ENCODE data around the gene DEPDC7. TPM values are rescaled to one million over a fixed set of nuclear protein-coding genes. Genes with fewer than 3 reads are reported as not detected.
"Not testable (repeated sequence)": the region's sequence is repeated elsewhere in the genome, so short reads cannot be mapped to it uniquely, and the experiment has no call there.

Gene DEPDC7
- 3.7 and 6.6 TPM in 2 replicates for total RNA-seq (ENCODE audit: low replicate concordance)
- long read RNA-seq, transcript DEPDC7-201 (9 exons, 1,755 nt): major isoform, 43 of 49 reads
- long read RNA-seq, partial matches to known transcripts: 1 of 49 reads
- long read RNA-seq, other reads (novel, unspliced or antisense): 5 of 49 reads

DNA sequence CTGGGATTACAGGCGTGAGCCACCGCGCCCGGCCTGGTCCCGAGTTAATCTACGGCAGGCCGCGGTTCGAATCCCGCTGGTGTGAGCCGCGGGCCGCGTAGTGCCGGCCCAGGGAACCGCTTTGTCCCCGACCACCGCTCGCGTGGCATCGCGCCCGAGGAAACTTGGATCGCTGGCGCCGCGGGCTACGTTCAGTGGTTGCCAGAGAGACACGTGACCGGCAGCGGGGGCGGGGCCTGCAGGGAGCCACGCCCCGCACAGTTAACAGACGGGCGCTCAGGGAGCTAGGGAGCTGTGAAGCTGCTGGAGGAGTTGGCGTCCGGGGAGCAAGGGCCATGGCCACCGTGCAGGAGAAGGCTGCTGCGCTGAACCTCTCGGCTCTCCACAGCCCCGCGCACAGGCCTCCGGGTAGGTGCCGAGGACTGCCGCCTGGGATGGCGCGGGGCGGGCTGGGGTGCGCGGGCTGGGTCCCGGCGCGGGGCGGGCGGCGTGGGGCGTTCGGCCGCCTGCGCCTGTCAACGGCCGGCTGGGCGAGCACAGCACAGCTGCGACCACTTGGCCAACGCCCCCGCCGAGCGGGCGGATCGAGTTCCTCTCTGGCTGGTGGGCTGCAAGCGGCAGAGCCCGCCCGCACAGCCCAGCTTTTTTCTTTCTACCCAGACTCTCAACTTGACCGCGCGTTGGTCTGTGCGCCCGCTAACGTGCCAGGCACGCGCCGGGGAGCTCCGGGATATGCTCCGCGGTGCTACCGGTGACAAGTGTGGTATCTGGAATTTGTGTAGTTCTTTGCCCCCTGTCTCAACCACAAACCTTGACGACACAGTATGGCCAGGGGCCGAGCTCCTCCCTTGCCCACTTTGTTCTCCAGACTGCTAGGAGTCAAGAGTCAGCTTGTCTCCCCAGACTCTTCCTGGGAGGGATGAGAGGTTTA is at the start of gene DEPDC7:
TSS of gene DEPDC7 (plus strand) at position 258 of the 931 bp plus-strand sequence. CDS start at position 336, 78 bp downstream.
- DNase-seq (ENCODE audit: extremely low spot score, unreplicated experiment): peak; percentile 88
- no peaks in the 10 kb centered on the region for H3K9me3 Mint-ChIP-seq
- H3K36me3 Mint-ChIP-seq: no peaks in the 10 kb centered on the region
- H3K27ac Mint-ChIP-seq: peak within 1 kb of the TSS; percentile 55
- peak within 1 kb of the TSS; percentile 87 for H3K4me3 Mint-ChIP-seq
- peaks cover 42% of the 10 kb centered on the region for H3K27me3 Mint-ChIP-seq
- TF ChIP-seq, protein P1, sequence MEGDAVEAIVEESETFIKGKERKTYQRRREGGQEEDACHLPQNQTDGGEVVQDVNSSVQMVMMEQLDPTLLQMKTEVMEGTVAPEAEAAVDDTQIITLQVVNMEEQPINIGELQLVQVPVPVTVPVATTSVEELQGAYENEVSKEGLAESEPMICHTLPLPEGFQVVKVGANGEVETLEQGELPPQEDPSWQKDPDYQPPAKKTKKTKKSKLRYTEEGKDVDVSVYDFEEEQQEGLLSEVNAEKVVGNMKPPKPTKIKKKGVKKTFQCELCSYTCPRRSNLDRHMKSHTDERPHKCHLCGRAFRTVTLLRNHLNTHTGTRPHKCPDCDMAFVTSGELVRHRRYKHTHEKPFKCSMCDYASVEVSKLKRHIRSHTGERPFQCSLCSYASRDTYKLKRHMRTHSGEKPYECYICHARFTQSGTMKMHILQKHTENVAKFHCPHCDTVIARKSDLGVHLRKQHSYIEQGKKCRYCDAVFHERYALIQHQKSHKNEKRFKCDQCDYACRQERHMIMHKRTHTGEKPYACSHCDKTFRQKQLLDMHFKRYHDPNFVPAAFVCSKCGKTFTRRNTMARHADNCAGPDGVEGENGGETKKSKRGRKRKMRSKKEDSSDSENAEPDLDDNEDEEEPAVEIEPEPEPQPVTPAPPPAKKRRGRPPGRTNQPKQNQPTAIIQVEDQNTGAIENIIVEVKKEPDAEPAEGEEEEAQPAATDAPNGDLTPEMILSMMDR (conservative IDR thresholded peaks at IDR 0.05): no peak
- peaks cover 15% of the 10 kb centered on the region for H3K4me1 Mint-ChIP-seq (ENCODE audit: unreplicated experiment)

DNA sequence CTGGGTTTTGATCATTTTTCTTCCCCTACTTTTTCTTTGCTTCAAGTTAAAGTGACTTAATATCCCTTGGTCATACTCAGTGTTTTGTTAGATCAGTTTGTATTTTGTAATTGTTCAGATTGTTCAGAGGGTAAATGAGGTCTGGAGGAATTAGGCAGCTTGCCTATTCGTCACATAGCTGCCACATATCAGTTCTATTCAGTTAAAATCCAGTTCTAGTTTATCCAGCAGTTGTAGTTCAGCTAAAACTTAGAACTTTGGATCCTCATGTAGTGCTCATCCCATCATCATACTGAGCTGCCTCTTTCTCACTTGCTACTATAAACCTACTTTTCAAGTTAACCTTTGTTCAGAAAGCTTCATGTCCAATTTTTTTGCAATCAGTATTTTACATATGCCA is 47.1 kb upstream of the DEPDC7 start:
- Mint-ChIP-seq H3K27ac (no peak overlapping the region), H3K36me3 (peaks cover 14% of the 10 kb centered on the region), H3K27me3 (no peaks in the 10 kb centered on the region), H3K4me1 (ENCODE audit: unreplicated experiment) (no peaks in the 10 kb centered on the region), H3K9me3 (no peaks in the 10 kb centered on the region), H3K4me3 (no peak overlapping the region)
- DNase-seq (ENCODE audit: extremely low spot score, unreplicated experiment): no peak
- TF ChIP-seq, protein P1 (conservative IDR thresholded peaks at IDR 0.05): no peak

DNA sequence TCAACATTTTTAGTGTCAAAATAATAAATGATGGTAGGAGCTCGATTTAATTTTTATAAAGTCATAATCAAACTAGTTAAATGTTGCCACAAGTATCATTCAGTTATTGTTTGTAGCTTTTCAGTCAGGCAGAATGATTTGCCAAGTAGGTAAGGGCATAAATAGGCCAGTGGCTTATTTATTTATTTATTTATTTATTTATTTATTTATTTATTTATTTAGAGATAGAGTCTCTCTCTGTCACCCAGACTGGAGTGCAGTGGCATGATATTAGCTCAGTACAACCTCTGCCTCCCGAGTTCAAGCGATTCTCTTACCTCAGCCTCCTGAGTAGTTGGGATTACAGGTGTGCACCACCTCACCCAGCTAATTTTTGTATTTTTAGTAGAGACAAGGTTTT is 43.4 kb upstream of the DEPDC7 start:
- H3K36me3 Mint-ChIP-seq: peaks cover 21% of the 10 kb centered on the region
- H3K27ac Mint-ChIP-seq; H3K4me3 Mint-ChIP-seq; H3K4me1 Mint-ChIP-seq (ENCODE audit: unreplicated experiment); H3K9me3 Mint-ChIP-seq; H3K27me3 Mint-ChIP-seq; DNase-seq (ENCODE audit: extremely low spot score, unreplicated experiment): not testable (repeated sequence)

DNA sequence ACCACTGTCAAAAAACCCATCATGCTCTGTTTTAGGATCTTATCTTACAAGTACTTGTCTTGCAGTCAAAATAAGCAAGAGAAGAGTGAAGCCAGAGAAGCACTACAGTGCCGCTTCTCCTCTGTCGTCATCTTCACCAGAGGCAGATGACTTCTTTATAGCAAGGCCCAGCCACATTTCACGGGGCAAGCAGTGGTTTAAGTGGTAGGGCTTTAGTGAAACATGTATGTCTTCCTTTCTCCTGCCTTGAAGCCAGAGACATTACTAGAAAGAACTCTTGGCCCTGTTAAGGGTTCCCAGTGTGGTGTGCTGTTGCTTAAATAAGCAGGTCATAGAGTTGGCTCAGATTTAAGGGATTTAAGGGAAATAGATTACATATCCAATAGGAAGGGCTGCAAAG is 42.9 kb upstream of the DEPDC7 start:
- H3K27ac Mint-ChIP-seq: no peak overlapping the region
- H3K4me1 Mint-ChIP-seq (ENCODE audit: unreplicated experiment): no peaks in the 10 kb centered on the region
- TF ChIP-seq, protein P1 (conservative IDR thresholded peaks at IDR 0.05): no peak
- no peaks in the 10 kb centered on the region for H3K27me3 Mint-ChIP-seq
- no peak for DNase-seq (ENCODE audit: extremely low spot score, unreplicated experiment)
- peaks cover 25% of the 10 kb centered on the region for H3K36me3 Mint-ChIP-seq
- no peaks in the 10 kb centered on the region for H3K9me3 Mint-ChIP-seq
- H3K4me3 Mint-ChIP-seq: no peak overlapping the region

DNA sequence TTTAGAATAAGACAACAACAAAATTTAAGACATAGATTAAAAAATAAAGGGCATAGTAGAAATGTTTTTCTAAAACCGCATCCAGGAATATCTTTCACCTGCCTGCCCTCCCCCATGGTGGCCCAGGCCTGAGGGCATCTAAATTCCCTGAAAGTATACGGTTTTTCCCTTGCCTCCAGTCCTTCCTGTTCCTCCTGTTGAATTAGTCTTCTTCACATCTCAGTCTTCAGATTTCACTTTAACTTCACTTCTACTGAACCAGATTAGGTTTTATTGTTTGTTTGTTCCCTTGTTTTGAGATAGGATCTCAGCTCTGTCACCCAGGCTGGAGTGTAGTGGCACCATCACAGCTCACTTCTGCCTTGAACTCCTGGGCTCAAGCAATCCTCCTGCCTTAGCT is 33.1 kb upstream of the DEPDC7 start:
- H3K9me3 Mint-ChIP-seq: no peaks in the 10 kb centered on the region
- DNase-seq (ENCODE audit: extremely low spot score, unreplicated experiment): no peak

More for the DNA sequence above, 33.1 kb upstream of the DEPDC7 start:
- Mint-ChIP-seq H3K27me3 (no peaks in the 10 kb centered on the region), H3K4me1 (ENCODE audit: unreplicated experiment) (no peaks in the 10 kb centered on the region), H3K36me3 (peaks cover 6% of the 10 kb centered on the region), H3K4me3 (no peak overlapping the region), H3K27ac (no peak overlapping the region)
- TF ChIP-seq, protein P1 (conservative IDR thresholded peaks at IDR 0.05): no peak
